H1 (cell line): ENCODE data around the gene C5. TPM values are rescaled to one million over a fixed set of nuclear protein-coding genes. Genes with fewer than 3 reads are reported as not detected.

Experiments used
- CTCF ChIA-PET: fragments of 300-600 bp; sonication (Branson Sonifier 250); formaldehyde crosslinking; loops from one replicate; lab custom pipeline; 2021; ENCODE audit not compliant: partially characterized antibody; lab: Charles Lee
- POLR2A ChIA-PET: fragments of 300-600 bp; sonication (Branson Sonifier 250); formaldehyde crosslinking; loops from one replicate; lab custom pipeline; 2021; ENCODE audit warnings: inconsistent platforms; ENCODE audit not compliant: partially characterized antibody; lab: Charles Lee
- DNase-seq, 2 experiments: peaks; one replicate each; pipeline versions ENCODE4 v3.0.0 to v3.0.0-alpha.2; 2010 to 2022; ENCODE audit warnings: low spot score in 2 of 2, low read depth in 1 of 2, mixed read lengths in 1 of 2
- FAIRE-seq: peaks from 2 replicates; lab custom pipeline; 2011; peaks lifted over from hg19 to GRCh38; lab: Jason Lieb, UNC
- H2AFZ ChIP-seq: 2 replicates; pipeline ENCODE4 v1.8.1; 2012; ENCODE audit warnings: low read length, inconsistent platforms
- H2AK5ac ChIP-seq: 2 replicates; pipeline ENCODE4 v1.6.1; 2013; ENCODE audit warnings: low read depth, low read length
- H2BK120ac ChIP-seq: replicated peaks from 2 replicates; pipeline ENCODE3; 2013; ENCODE audit warnings: low read depth, low read length, inconsistent platforms
- H2BK12ac ChIP-seq: 2 replicates; pipeline ENCODE4 v1.6.1; 2013; ENCODE audit warnings: low read depth, low read length
- H2BK15ac ChIP-seq: 2 replicates; pipeline ENCODE4 v1.6.1; 2013; ENCODE audit warnings: low read length
- H2BK20ac ChIP-seq: 2 replicates; pipeline ENCODE4 v1.6.1; 2013; ENCODE audit warnings: low read length
- H2BK5ac ChIP-seq: 2 replicates; pipeline ENCODE4 v1.6.1; 2013; ENCODE audit warnings: low read depth, low read length
- H3K14ac ChIP-seq: 2 replicates; pipeline ENCODE4 v1.6.1; 2013; ENCODE audit warnings: inconsistent platforms; ENCODE audit not compliant: insufficient read length
- H3K18ac ChIP-seq: 2 replicates; pipeline ENCODE4 v1.6.1; 2013; ENCODE audit warnings: low read length; ENCODE audit errors: extremely low read depth
- H3K23ac ChIP-seq: 2 replicates; pipeline ENCODE4 v1.6.1; 2013; ENCODE audit warnings: inconsistent platforms; ENCODE audit not compliant: insufficient read length
- H3K23me2 ChIP-seq: 2 replicates; pipeline ENCODE4 v1.6.1; 2013; ENCODE audit warnings: low read depth, low read length
- H3K27ac ChIP-seq: 2 replicates; pipeline ENCODE4 v1.6.1; 2011; ENCODE audit warnings: low read depth, low read length, inconsistent platforms
- H3K27me3 ChIP-seq, 4 experiments: replicated peaks in 1 of 4; 1 replicate in 1 of 4; 2 replicates in 3 of 4; pipeline versions ENCODE4 v1.6.1 to v1.8.1; 2011 to 2013; ENCODE audit warnings: low read length in 3 of 4, mild to moderate bottlenecking in 3 of 4, inconsistent platforms in 2 of 4, mixed read lengths in 2 of 4, moderate library complexity in 1 of 4; ENCODE audit not compliant: control insufficient read depth in 3 of 4, insufficient read depth in 3 of 4; ENCODE audit errors: extremely low read depth in 1 of 4
- H3K36me3 ChIP-seq, 4 experiments: 2 replicates each; pipeline versions ENCODE4 v1.6.1 to v1.8.1; 2011 to 2013; ENCODE audit warnings: mild to moderate bottlenecking in 4 of 4, low read length in 3 of 4, moderate library complexity in 2 of 4, control low read depth in 1 of 4, inconsistent platforms in 1 of 4; ENCODE audit not compliant: insufficient read depth in 4 of 4, control insufficient read depth in 2 of 4
- H3K4ac ChIP-seq: replicated peaks from 2 replicates; pipeline ENCODE3; 2013; ENCODE audit warnings: low read length, low read depth, mixed read lengths, inconsistent platforms; ENCODE audit not compliant: insufficient read length
- H3K4me1 ChIP-seq, 4 experiments: replicated peaks in 1 of 4; 1 replicate in 1 of 4; 2 replicates in 3 of 4; pipeline versions ENCODE4 v1.6.1 to v1.8.1; 2011 to 2013; ENCODE audit warnings: low read length in 3 of 4, inconsistent platforms in 2 of 4, mixed read lengths in 1 of 4; ENCODE audit not compliant: insufficient read depth in 4 of 4, control insufficient read depth in 3 of 4
- H3K4me2 ChIP-seq, 2 experiments: 2 replicates each; pipeline versions ENCODE4 v1.6.1 to v1.8.1; 2011 to 2013; ENCODE audit warnings: low read depth in 2 of 2, low read length in 2 of 2, control low read depth in 1 of 2, inconsistent platforms in 1 of 2, mild to moderate bottlenecking in 1 of 2; ENCODE audit not compliant: insufficient read depth in 1 of 2
- H3K4me3 ChIP-seq, 4 experiments: fragments of 200-600, 300-600 bp in 1 of 4; sonication (generic), shearing (Covaris generic), sonication (Bioruptor Twin) in 1 of 4; 2 replicates each; pipeline versions ENCODE4 v1.5.1 to v1.8.1; 2011 to 2016; ENCODE audit warnings: low read length in 4 of 4, low read depth in 3 of 4, control low read depth in 2 of 4, inconsistent platforms in 2 of 4, mild to moderate bottlenecking in 2 of 4, mixed read lengths in 1 of 4, moderate library complexity in 1 of 4; ENCODE audit not compliant: insufficient read depth in 2 of 4; ENCODE audit errors: extremely low read depth in 1 of 4
- H3K56ac ChIP-seq: replicated peaks from 2 replicates; pipeline ENCODE3; 2013; ENCODE audit warnings: low read depth, mild to moderate bottlenecking, mixed read lengths, low read length, inconsistent platforms; ENCODE audit not compliant: insufficient read length
- H3K79me1 ChIP-seq: 2 replicates; pipeline ENCODE4 v1.6.1; 2013; ENCODE audit warnings: low read depth, low read length, control low read depth
- H3K79me2 ChIP-seq, 2 experiments: 2 replicates each; pipeline versions ENCODE4 v1.6.1 to v1.8.1; 2012 to 2013; ENCODE audit warnings: low read length in 2 of 2, mild to moderate bottlenecking in 2 of 2, inconsistent platforms in 1 of 2; ENCODE audit not compliant: insufficient read depth in 2 of 2, control insufficient read depth in 1 of 2
- H3K9ac ChIP-seq, 4 experiments: replicated peaks in 1 of 4; 1 replicate in 1 of 4; 2 replicates in 3 of 4; pipeline versions ENCODE4 v1.6.1 to v1.8.1; 2011 to 2013; ENCODE audit warnings: low read depth in 3 of 4, low read length in 3 of 4, control low read depth in 2 of 4, mild to moderate bottlenecking in 2 of 4, moderate library complexity in 2 of 4, inconsistent platforms in 1 of 4; ENCODE audit errors: extremely low read depth in 1 of 4
- H3K9me3 ChIP-seq, 2 experiments: 2 replicates each; pipeline versions ENCODE4 v1.6.1 to v1.8.1; 2012 to 2013; ENCODE audit warnings: mild to moderate bottlenecking in 2 of 2, moderate library complexity in 2 of 2, control low read depth in 1 of 2, inconsistent platforms in 1 of 2, low read depth in 1 of 2, low read length in 1 of 2, mixed read lengths in 1 of 2; ENCODE audit not compliant: insufficient read depth in 2 of 2
- H4K20me1 ChIP-seq, 2 experiments: replicated peaks in 1 of 2; 2 replicates each; pipeline versions ENCODE3 to v1.8.1; 2011 to 2013; ENCODE audit warnings: inconsistent platforms in 2 of 2, low read length in 2 of 2, mild to moderate bottlenecking in 1 of 2; ENCODE audit not compliant: insufficient read depth in 2 of 2, control insufficient read depth in 1 of 2
- H4K5ac ChIP-seq: 2 replicates; pipeline ENCODE4 v1.6.1; 2013; ENCODE audit warnings: low read length, low read depth, mixed read lengths, inconsistent platforms; ENCODE audit not compliant: insufficient read length
- H4K8ac ChIP-seq: 2 replicates; pipeline ENCODE4 v1.8.0; 2013; ENCODE audit warnings: mild to moderate bottlenecking, moderate library complexity, low read length, inconsistent platforms; ENCODE audit not compliant: insufficient read depth; ENCODE audit errors: extremely low read depth
- H4K91ac ChIP-seq: replicated peaks from 2 replicates; pipeline ENCODE3; 2013; ENCODE audit warnings: low read length, mixed read lengths, inconsistent platforms; ENCODE audit not compliant: insufficient read length
- ASH2L ChIP-seq: fragments of 200-600, 300-600 bp; sonication (generic); IDR thresholded peaks from one replicate; pipeline ENCODE4 v1.7.1; 2017; ENCODE audit warnings: low read length
- GABPA ChIP-seq: IDR thresholded peaks from 2 replicates; pipeline ENCODE4 v1.6.1; 2011; ENCODE audit warnings: mild to moderate bottlenecking, low read length, moderate library complexity, borderline replicate concordance; ENCODE audit not compliant: insufficient read depth
- JUN ChIP-seq: IDR thresholded peaks from 2 replicates; pipeline ENCODE4 v1.6.1; 2011; ENCODE audit warnings: low read depth, mild to moderate bottlenecking, improper control_type of control experiment, low read length
- MAX ChIP-seq: IDR thresholded peaks from 2 replicates; pipeline ENCODE4 v1.6.1; 2012; ENCODE audit warnings: inconsistent platforms
- POLR2A ChIP-seq, 2 experiments: IDR thresholded peaks; 1 replicate in 1 of 2; 2 replicates in 1 of 2; pipeline ENCODE4 v1.6.1; 2011; ENCODE audit warnings: low read depth in 2 of 2, low read length in 2 of 2, mild to moderate bottlenecking in 2 of 2; ENCODE audit errors: control extremely low read depth in 1 of 2
- WGBS, 2 experiments: shearing (Covaris generic) in 1 of 2; methylation state at CpG; one replicate each; pipeline versions ENCODE4 v1.1.6 to v1.1.7; 2013 to 2015; ENCODE audit warnings: low lambda C conversion rate in 2 of 2, mixed read lengths in 2 of 2, inconsistent platforms in 1 of 2, low coverage in 1 of 2, missing lambda C conversion rate in 1 of 2; ENCODE audit not compliant: insufficient replicate concordance in 2 of 2, insufficient coverage in 1 of 2, insufficient read length in 1 of 2; ENCODE audit errors: extremely low coverage in 1 of 2, missing lambda C conversion rate in 1 of 2; 5-methylcytosine and 5-hydroxymethylcytosine counted together
- polyA plus RNA-seq, 7 experiments: library from polyadenylated mRNA; depleted of rRNA in 3 of 7; stranded (reverse) in 5 of 7; unstranded in 2 of 7; fragments of >200 nt in 5 of 7; fragments of 200-250 nt in 2 of 7; gene quantifications; 1 replicate in 5 of 7; 2 replicates in 1 of 7; 4 replicates in 1 of 7; pipeline versions ENCODE4 v1.2.1 to v1.2.3, GENCODE V29; 2011 to 2013; ENCODE audit warnings: missing spikeins in 2 of 7, mixed read lengths in 2 of 7
- total RNA-seq: library from RNA; stranded (reverse); fragmentation: NEBNext Ultra II Directional; extraction: Animal tissue kit (Norgen Biotek cat#: 25700); gene quantifications from 2 replicates; pipeline ENCODE4 v1.2.1, GENCODE V29; 2021

C5 gene
- total and polyA plus RNA-seq, 2 of the 8 experiments (the other 6 are each of a cell fraction or from before 2014, with no cell fraction given): 0.24 to 0.35 TPM

GRCh38 chr9:121029469-121029868 lies 20.6 kb downstream of the C5 start:
- FAIRE-seq: no peak
- TF ChIP-seq POLR2A (IDR thresholded peaks at IDR 0.05; ENCODE audit: control extremely low read depth in 1 of 2, low read depth in 2 of 2, low read length in 2 of 2) (no peak), JUN (no peak), GABPA (no peak), MAX (no peak), ASH2L (no peak)

More at GRCh38 chr9:121029469-121029868, 20.6 kb downstream of the C5 start:
- H3K36me3 ChIP-seq: no peaks in the 10 kb centered on the region
- H3K56ac ChIP-seq: no peak overlapping the region
- H3K27me3 ChIP-seq: no peaks in the 10 kb centered on the region
- no peaks in the 10 kb centered on the region for H3K23me2 ChIP-seq
- POLR2A ChIA-PET: interaction anchor here (1.0 kb wide), 1 partner anchor 281 kb away, joined by 4 read pairs; no protein-coding TSS in a partner anchor
- no peak overlapping the region for H4K91ac ChIP-seq
- H3K9ac ChIP-seq: no peak overlapping the region
- H2BK12ac ChIP-seq: no peak overlapping the region
- CTCF ChIA-PET: interaction anchor here (1.1 to 2.1 kb wide), 5 partner anchors 13 to 47 kb away, joined by 3 to 7 read pairs (median 4); no protein-coding TSS in a partner anchor
- no peak overlapping the region for H2BK5ac ChIP-seq
- no peak overlapping the region for H3K4ac ChIP-seq
- WGBS, 2 experiments: 81% methylated on average over 1 of the region's 1 CpG; no CpG with 5 or more reads in 1 of the 2 experiments
- H2BK120ac ChIP-seq: no peak overlapping the region
- H2AK5ac ChIP-seq: no peak overlapping the region
- no peak overlapping the region for H3K27ac ChIP-seq
- no peak overlapping the region for H3K23ac ChIP-seq
- no peak for DNase-seq
- no peaks in the 10 kb centered on the region for H3K79me2 ChIP-seq
- H3K79me1 ChIP-seq: no peaks in the 10 kb centered on the region
- no peak overlapping the region for H2AFZ ChIP-seq
- H3K4me3 ChIP-seq: no peak overlapping the region
- no peaks in the 10 kb centered on the region for H4K20me1 ChIP-seq
- H2BK20ac ChIP-seq: no peak overlapping the region
- no peak overlapping the region for H2BK15ac ChIP-seq
- H3K4me2 ChIP-seq: no peak overlapping the region
- H3K4me1 ChIP-seq: no peaks in the 10 kb centered on the region
- H3K14ac ChIP-seq: no peak overlapping the region
- H3K9me3 ChIP-seq: no peaks in the 10 kb centered on the region
- H4K8ac ChIP-seq: no peak overlapping the region
- no peak overlapping the region for H3K18ac ChIP-seq
- H4K5ac ChIP-seq: no peak overlapping the region
